HEK293 (cell line): Measurements from ENCODE around the gene SRSF9.

ENCODE experiments used
- ATF2 ChIP-seq: fragments of 450-650 bp; formaldehyde crosslinking; IDR thresholded peaks from 2 replicates; pipeline ENCODE4 v1.5.1; 2016; ENCODE audit warnings: missing biosample characterization, missing genetic modification characterization, low read depth
- CTCF ChIP-seq: fragments of 450-650 bp; formaldehyde crosslinking; IDR thresholded peaks from 2 replicates; pipeline ENCODE4 v1.5.1; 2016; ENCODE audit warnings: missing biosample characterization, missing genetic modification characterization
- RBAK ChIP-seq: fragments of 450-650 bp; formaldehyde crosslinking; IDR thresholded peaks from 2 replicates; pipeline ENCODE4 v1.5.1; 2016; ENCODE audit warnings: missing biosample characterization, missing genetic modification characterization
- YY1 ChIP-seq: fragments of 450-650 bp; formaldehyde crosslinking; IDR thresholded peaks from 2 replicates; pipeline ENCODE4 v1.5.1; 2018; ENCODE audit warnings: missing biosample characterization, missing genetic modification characterization
- ZNF184 ChIP-seq: fragments of 450-650 bp; IDR thresholded peaks from 2 replicates; pipeline ENCODE4 v1.5.1; 2018; ENCODE audit warnings: missing biosample characterization, mild to moderate bottlenecking, missing genetic modification characterization
- ZNF37A ChIP-seq: fragments of 450-650 bp; IDR thresholded peaks from 2 replicates; pipeline ENCODE4 v1.5.1; 2018; ENCODE audit warnings: missing biosample characterization, missing genetic modification characterization
- ZNF544 ChIP-seq: fragments of 450-650 bp; formaldehyde crosslinking; IDR thresholded peaks from 2 replicates; pipeline ENCODE4 v1.5.0; 2017; ENCODE audit warnings: missing biosample characterization, missing genetic modification characterization
- ZNF664 ChIP-seq: fragments of 450-650 bp; formaldehyde crosslinking; IDR thresholded peaks from 2 replicates; pipeline ENCODE4 v1.5.1; 2016; ENCODE audit warnings: missing biosample characterization, missing genetic modification characterization
- ZNF768 ChIP-seq: fragments of 450-650 bp; formaldehyde crosslinking; IDR thresholded peaks from 2 replicates; pipeline ENCODE4 v1.5.1; 2018; ENCODE audit warnings: missing biosample characterization, mild to moderate bottlenecking, missing genetic modification characterization
- TF ChIP-seq, protein P1 (sequence below): fragments of 450-650 bp; formaldehyde crosslinking; IDR thresholded peaks from 2 replicates; pipeline ENCODE4 v1.5.1; 2016; ENCODE audit warnings: missing biosample characterization, missing genetic modification characterization

DNA sequence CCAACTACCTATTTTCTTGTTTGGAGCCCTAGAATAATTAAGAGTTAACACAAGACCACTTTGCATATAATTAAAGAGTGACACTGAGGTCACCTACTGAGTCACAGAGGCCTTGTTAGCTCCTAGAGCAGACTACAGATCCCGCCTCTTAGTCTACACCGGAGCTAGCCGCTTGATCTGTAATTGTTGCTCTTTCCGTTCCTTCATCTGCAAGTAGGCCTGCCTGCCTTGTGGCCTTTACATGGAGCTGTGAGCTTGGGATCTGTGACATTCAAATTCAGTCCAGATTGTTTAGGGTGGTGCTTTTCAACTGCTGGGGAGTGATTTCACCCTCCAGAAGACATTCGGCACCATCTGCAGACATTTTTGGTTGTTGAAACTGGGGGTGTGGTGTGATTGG is 20.8 kb upstream of the SRSF9 start:
- TF ChIP-seq YY1 (tag by site-specific recombination): no peak
- no peak for TF ChIP-seq RBAK
- TF ChIP-seq ZNF37A (tag by site-specific recombination): no peak
- TF ChIP-seq CTCF (tag by site-specific recombination): no peak
- no peak for TF ChIP-seq ZNF664 (tag by site-specific recombination)
- TF ChIP-seq ATF2 (tag by site-specific recombination): no peak
- TF ChIP-seq ZNF768 (tag by site-specific recombination): no peak
- TF ChIP-seq, protein P1, sequence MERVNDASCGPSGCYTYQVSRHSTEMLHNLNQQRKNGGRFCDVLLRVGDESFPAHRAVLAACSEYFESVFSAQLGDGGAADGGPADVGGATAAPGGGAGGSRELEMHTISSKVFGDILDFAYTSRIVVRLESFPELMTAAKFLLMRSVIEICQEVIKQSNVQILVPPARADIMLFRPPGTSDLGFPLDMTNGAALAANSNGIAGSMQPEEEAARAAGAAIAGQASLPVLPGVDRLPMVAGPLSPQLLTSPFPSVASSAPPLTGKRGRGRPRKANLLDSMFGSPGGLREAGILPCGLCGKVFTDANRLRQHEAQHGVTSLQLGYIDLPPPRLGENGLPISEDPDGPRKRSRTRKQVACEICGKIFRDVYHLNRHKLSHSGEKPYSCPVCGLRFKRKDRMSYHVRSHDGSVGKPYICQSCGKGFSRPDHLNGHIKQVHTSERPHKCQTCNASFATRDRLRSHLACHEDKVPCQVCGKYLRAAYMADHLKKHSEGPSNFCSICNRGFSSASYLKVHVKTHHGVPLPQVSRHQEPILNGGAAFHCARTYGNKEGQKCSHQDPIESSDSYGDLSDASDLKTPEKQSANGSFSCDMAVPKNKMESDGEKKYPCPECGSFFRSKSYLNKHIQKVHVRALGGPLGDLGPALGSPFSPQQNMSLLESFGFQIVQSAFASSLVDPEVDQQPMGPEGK (tag by site-specific recombination): no peak
- no peak for TF ChIP-seq ZNF184 (tag by site-specific recombination)
- TF ChIP-seq ZNF544 (tag by site-specific recombination): no peak
